GM12801 (cell line): ENCODE results near the gene FOXG1.

Experiments
- TF ChIP-seq, protein P1 (sequence below): IDR thresholded peaks from one replicate; pipeline ENCODE4 v1.5.1; 2011; ENCODE audit warnings: control low read depth; ENCODE audit not compliant: insufficient read length; ENCODE audit errors: extremely low read depth

FOXG1 gene

GRCh38 chr14:28773861-28774691, 7.5 kb downstream of the FOXG1 start:
- TF ChIP-seq, protein P1, sequence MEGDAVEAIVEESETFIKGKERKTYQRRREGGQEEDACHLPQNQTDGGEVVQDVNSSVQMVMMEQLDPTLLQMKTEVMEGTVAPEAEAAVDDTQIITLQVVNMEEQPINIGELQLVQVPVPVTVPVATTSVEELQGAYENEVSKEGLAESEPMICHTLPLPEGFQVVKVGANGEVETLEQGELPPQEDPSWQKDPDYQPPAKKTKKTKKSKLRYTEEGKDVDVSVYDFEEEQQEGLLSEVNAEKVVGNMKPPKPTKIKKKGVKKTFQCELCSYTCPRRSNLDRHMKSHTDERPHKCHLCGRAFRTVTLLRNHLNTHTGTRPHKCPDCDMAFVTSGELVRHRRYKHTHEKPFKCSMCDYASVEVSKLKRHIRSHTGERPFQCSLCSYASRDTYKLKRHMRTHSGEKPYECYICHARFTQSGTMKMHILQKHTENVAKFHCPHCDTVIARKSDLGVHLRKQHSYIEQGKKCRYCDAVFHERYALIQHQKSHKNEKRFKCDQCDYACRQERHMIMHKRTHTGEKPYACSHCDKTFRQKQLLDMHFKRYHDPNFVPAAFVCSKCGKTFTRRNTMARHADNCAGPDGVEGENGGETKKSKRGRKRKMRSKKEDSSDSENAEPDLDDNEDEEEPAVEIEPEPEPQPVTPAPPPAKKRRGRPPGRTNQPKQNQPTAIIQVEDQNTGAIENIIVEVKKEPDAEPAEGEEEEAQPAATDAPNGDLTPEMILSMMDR = no peak

GRCh38 chr14:28774764-28775735, 8.5 kb downstream of the FOXG1 start:
- TF ChIP-seq, protein P1 = no peak

- TF ChIP-seq, protein P1 = no peak
Observed at GRCh38 chr14:28776482-28777266, 10.1 kb downstream of the FOXG1 start.

- TF ChIP-seq, protein P1 = no peak
Observed at GRCh38 chr14:28777471-28778137, 11.0 kb downstream of the FOXG1 start.

DNA sequence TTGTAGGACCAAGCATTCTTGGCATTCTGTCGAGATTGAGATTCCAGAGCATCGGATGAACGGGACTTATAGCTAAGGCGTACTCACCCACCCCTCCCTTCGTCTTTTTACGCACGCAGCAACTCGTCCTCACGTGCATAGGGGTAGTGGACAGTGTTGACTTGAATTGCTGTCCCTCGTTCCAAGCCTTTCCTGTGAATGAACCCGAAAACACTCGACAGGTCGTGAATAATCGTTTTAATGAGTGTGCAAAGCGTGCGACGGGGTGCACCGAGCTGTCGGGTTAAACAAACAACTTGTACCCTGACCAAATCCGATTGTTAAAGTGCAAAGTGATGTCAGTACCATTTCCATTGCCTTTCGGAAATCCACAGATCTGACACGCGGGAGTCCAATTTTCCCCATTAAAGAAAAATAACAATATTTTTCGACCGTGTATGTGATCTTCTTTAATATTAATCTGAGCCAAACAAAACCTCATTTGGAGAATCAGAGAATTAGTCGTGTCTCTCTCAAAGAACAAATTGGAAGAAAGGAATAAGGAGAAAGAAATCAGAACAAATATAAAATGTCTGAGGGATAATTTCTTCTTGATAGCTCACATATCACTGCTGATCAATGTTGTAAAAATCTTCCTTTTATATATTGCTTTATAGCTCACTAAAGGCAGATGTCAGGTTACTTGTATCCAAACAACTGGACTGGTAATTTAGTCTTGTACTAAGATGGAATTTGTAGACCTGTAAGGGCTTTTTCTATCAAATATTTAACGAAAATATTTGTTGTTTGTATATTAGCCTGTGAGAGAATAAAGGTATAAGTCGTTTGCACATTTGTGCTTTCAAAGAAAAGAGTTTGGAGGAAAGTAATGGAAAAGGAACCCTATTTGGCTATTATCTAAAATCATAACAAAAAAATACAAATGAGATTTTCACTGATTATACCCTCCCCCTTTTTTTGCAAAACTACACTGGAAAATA, 11.8 kb downstream of the FOXG1 start:
- TF ChIP-seq, protein P1 = no peak

GRCh38 chr14:28779456-28779855, 12.9 kb downstream of the FOXG1 start:
- TF ChIP-seq, protein P1 = no peak
